ENCODE results near the gene TBCD.

The TBCD gene

DNA sequence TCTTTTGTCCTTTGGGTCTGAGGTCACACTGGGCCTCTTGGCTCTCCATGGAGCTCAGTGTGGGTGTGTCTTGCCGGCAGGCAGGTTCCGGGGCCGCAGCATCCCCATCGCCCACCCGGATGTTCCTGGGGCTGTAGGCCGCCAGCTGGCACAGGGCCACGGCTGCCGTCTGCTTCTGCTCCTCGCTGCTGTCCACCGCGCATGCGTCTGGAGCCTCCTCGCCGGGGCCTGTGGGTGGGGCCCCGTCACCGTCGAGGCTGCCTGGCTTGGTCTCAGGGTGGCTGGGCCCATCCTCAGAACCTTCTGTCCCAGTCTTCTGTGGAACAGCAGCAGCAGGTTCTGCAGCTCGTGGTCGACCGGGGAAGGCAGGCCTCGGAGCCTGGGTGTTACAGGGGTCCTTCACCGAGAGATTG is 78.4 kb downstream of the TBCD start:
- ChIA-PET CTCF (interaction anchor here (1.3 kb wide), 1 partner anchor 15 kb away, joined by 3 read pairs; no protein-coding TSS in a partner anchor), POLR2A (no interaction called here)
- DNase-seq (ENCODE audit: extremely low spot score), result no peak
- TF ChIP-seq, protein P1, sequence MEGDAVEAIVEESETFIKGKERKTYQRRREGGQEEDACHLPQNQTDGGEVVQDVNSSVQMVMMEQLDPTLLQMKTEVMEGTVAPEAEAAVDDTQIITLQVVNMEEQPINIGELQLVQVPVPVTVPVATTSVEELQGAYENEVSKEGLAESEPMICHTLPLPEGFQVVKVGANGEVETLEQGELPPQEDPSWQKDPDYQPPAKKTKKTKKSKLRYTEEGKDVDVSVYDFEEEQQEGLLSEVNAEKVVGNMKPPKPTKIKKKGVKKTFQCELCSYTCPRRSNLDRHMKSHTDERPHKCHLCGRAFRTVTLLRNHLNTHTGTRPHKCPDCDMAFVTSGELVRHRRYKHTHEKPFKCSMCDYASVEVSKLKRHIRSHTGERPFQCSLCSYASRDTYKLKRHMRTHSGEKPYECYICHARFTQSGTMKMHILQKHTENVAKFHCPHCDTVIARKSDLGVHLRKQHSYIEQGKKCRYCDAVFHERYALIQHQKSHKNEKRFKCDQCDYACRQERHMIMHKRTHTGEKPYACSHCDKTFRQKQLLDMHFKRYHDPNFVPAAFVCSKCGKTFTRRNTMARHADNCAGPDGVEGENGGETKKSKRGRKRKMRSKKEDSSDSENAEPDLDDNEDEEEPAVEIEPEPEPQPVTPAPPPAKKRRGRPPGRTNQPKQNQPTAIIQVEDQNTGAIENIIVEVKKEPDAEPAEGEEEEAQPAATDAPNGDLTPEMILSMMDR (IDR thresholded peaks at IDR 0.05; ENCODE audit: control extremely low read depth, extremely low read depth, low read depth, missing control alignments), result no peak

DNA sequence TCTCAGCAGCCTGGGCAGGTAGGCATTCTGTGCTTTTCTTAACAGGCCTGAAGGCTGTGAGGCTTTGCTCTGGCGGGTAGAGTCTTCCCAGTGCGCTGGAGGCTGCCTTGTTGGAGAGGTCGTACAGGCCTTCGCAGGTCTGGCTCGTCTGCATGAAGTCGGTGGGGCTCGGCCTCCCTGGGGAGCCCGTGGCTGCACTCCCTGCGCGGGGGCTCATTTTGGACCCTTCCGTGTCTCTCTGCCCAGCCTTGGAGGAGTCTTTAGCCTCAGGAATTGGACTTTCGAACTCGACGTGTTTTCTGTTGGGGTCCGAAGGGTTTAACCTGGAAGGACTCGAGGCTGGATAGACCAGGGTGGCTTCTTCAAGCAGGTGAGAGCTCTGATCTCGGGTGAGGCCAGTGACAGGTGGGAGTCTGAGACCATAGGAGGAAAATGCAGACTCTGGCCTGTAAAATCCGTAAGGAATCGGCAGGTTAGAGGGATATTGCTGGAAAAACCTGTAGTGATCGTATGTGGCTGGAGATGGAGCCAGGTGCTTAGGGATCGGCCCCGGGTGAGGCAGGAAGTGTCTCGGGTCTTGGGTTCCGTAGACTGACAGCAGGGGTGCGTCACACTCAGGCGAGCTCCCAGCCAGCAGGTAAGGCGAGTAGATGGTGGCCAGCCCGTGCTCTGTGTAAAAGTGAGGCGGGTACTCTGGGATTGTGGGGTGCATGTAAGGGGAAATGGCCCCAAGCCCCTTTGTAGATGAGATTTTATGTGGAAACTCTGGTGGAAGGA is 79.4 kb downstream of the TBCD start:
- TF ChIP-seq, protein P1 (IDR thresholded peaks at IDR 0.05; ENCODE audit: control extremely low read depth, extremely low read depth, low read depth, missing control alignments), result no peak
- ChIA-PET POLR2A (no interaction called here), CTCF (no interaction called here)
- no peak for DNase-seq (ENCODE audit: extremely low spot score)

DNA sequence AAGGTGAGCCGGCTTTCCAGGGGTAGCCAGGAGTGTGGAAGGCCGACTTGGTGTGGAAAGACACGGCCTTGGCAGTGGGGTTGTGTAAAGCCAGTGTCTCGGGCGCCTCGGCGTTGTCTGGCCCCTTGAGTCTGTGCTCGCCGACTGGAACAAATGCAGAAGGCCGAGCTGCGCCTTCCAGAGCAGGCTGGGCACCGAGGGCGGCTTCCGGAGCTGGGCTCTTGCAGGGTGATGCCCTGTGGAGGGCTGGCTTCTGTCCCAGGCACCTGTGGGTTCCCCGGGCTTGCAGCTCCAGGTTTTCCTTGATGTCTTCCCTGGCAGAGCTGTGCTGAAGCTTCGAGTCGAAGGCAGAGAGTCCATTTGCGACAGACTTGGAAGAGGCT is 79.9 kb downstream of the TBCD start:
- ChIA-PET CTCF (no interaction called here), POLR2A (no interaction called here)
- no peak for DNase-seq (ENCODE audit: extremely low spot score)
- TF ChIP-seq, protein P1 (IDR thresholded peaks at IDR 0.05; ENCODE audit: control extremely low read depth, extremely low read depth, low read depth, missing control alignments), result no peak

DNA sequence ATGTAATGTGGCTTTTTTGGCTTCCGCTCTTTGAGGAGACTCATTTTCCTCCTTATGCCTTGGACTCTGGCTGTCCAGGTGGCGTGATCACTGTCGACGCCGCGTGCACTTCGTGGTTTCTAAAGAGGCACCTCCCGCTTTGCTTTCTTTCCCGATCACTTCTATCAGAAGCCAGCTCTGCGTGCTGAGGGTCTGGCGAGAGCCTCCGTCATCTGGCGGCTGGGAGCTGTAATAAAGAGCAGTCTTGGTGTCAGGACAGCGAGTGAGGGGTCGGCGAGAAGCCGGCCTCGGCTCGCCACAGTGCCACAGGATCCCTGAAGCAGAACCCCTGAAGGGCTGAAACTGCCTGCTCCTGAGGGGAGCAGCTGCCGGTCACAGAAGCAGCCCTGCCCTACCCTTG is 80.5 kb downstream of the TBCD start:
- POLR2A ChIA-PET, result no interaction called here
- CTCF ChIA-PET, result no interaction called here
- TF ChIP-seq, protein P1 (IDR thresholded peaks at IDR 0.05; ENCODE audit: control extremely low read depth, extremely low read depth, low read depth, missing control alignments), result no peak
- no peak for DNase-seq (ENCODE audit: extremely low spot score)

DNA sequence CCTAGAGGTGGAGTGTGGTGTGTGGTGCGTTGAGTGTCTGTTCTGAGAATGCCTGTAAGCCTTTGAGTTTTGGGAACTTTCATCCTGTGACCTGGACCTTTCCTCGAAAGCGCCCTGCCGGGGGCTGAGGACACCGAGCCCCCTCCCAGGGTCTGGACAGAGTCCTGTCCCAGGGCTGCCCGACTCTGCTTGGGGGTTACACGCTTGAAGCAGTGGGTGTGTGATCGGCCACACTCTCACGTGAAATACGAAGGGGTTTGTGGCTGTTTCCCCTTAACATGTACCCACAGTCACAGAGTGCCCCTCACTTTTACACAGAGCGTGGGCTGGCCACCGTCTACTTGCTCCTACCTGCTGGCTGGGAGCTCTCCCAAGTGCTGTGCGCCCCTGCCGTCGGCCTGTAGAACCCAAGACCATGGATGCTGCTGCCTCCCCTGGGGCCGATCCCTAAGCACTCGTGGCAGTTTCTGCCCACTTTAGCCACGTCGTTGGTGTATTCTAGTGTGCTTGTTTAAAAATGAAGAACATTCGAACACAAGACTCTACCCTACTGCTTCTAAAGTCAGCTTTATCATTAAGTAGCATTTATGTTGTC is 81.1 kb downstream of the TBCD start:
- CTCF ChIA-PET, result interaction anchor here (1.3 kb wide), 1 partner anchor 38 kb away, joined by 5 read pairs; no protein-coding TSS in a partner anchor
- TF ChIP-seq, protein P1 (IDR thresholded peaks at IDR 0.05; ENCODE audit: control extremely low read depth, extremely low read depth, low read depth, missing control alignments), result no peak

DNA sequence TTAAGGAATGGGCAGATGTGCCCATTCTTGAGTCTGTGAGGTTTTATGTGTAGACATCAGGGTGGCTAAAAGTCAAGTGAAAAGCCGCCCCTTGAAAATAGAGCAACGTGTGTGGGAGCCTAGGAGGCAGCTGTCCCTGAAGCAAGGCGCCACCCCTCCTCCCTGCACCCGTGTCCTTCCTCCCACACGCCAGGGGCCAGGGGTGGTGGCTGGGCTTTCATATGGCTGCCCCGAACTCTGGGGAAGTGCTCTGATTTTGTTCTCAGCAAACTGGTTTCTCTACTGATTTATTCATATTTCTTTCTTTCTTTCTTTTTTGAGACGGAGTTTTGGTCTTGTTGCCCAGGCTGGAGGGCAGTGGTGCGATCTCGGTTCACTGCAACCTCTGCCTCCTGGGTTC is 83.3 kb downstream of the TBCD start:
- CTCF ChIA-PET, result interaction anchor here (1.2 to 2.3 kb wide), 3 partner anchors 8 to 16 kb away, joined by 4 to 9 read pairs (median 5); no protein-coding TSS in a partner anchor
- TF ChIP-seq, protein P1 (IDR thresholded peaks at IDR 0.05; ENCODE audit: control extremely low read depth, extremely low read depth, low read depth, missing control alignments), result no peak
- POLR2A ChIA-PET, result no interaction called here
- DNase-seq (ENCODE audit: extremely low spot score), result no peak

More for the DNA sequence above, 81.1 kb downstream of the TBCD start:
- DNase-seq (ENCODE audit: extremely low spot score), result no peak
- POLR2A ChIA-PET, result no interaction called here
